Keratinocyte (primary cell): ENCODE results near the gene RNASEH1.

ENCODE experiments used
- EZH2 ChIP-seq: IDR thresholded peaks from one replicate; pipeline ENCODE4 v1.6.1; 2012; ENCODE audit warnings: inconsistent platforms, mild to moderate bottlenecking, low read length, moderate library complexity
- TF ChIP-seq, protein P1 (sequence below), 3 experiments: IDR thresholded peaks in 1 of 3; conservative IDR thresholded peaks in 1 of 3; optimal IDR thresholded peaks in 1 of 3; 2 replicates in 2 of 3; 3 replicates in 1 of 3; pipeline versions ENCODE3 to v1.5.1; 2011; ENCODE audit warnings: low read length in 3 of 3, mild to moderate bottlenecking in 3 of 3, moderate library complexity in 2 of 3, control low read depth in 1 of 3, inconsistent platforms in 1 of 3; ENCODE audit not compliant: insufficient read depth in 2 of 3; ENCODE audit errors: extremely low read depth in 1 of 3

DNA sequence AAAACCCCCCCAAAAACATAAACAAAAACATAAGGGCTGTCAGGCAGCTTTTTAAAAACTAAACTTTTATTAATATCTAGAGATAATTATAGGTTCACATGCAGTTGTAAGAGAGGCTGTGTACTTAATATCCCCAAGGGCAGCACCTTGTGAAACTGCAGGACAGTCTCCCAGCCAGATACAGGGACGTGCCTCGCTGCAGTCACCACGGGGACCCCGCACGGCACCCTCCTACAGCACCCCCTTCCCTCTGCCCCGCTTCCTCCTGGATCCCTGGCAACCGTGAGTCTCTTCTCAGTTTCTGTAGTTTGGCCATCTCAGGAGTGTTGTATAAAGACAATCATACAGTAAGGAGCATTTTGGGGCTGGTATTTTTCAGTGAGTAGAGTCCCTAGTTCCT lies 30.0 kb upstream of the RNASEH1 start:
- TF ChIP-seq, protein P1, sequence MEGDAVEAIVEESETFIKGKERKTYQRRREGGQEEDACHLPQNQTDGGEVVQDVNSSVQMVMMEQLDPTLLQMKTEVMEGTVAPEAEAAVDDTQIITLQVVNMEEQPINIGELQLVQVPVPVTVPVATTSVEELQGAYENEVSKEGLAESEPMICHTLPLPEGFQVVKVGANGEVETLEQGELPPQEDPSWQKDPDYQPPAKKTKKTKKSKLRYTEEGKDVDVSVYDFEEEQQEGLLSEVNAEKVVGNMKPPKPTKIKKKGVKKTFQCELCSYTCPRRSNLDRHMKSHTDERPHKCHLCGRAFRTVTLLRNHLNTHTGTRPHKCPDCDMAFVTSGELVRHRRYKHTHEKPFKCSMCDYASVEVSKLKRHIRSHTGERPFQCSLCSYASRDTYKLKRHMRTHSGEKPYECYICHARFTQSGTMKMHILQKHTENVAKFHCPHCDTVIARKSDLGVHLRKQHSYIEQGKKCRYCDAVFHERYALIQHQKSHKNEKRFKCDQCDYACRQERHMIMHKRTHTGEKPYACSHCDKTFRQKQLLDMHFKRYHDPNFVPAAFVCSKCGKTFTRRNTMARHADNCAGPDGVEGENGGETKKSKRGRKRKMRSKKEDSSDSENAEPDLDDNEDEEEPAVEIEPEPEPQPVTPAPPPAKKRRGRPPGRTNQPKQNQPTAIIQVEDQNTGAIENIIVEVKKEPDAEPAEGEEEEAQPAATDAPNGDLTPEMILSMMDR (optimal IDR thresholded peaks at IDR 0.05 in 1 of 3, IDR thresholded peaks at IDR 0.05 in 1 of 3, conservative IDR thresholded peaks at IDR 0.05 in 1 of 3; ENCODE audit: extremely low read depth in 1 of 3, insufficient read depth in 2 of 3, low read length in 3 of 3) = no peak
- TF ChIP-seq EZH2 = no peak
